Thoracic aorta (tissue), 2 donors: ENCODE data around the gene PCBP1. TPM values are rescaled to one million over a fixed set of nuclear protein-coding genes. Genes with fewer than 3 reads are reported as not detected.
"Not testable (repeated sequence)": the region's sequence is repeated elsewhere in the genome, so short reads cannot be mapped to it uniquely, and the experiment has no call there.

ENCODE experiments used
- ATAC-seq: fragments of 150-250 bp; one replicate; pipeline ENCODE4 v1.8.0; 2017; ENCODE audit warnings: low read depth; ENCODE audit not compliant: insufficient number of reproducible peaks, low FRiP score
- DNase-seq: peaks from one replicate; pipeline ENCODE4 v3.0.0-alpha.2; 2020; ENCODE audit warnings: low spot score
- H3K27ac ChIP-seq, 2 donors: fragments of 200-600 bp; sonication (generic); 1 replicate in 1 of 2; 2 replicates in 1 of 2; pipeline ENCODE4 v1.5.1; 2016; ENCODE audit warnings: mild to moderate bottlenecking in 2 of 2, moderate library complexity in 2 of 2
- H3K27me3 ChIP-seq: fragments of 200-600 bp; sonication (generic); replicated peaks from 2 replicates; pipeline ENCODE4 v1.6.0; 2016; ENCODE audit warnings: mild to moderate bottlenecking; ENCODE audit not compliant: insufficient read depth
- H3K36me3 ChIP-seq: fragments of 200-600 bp; sonication (generic); one replicate; pipeline ENCODE4 v1.5.1; 2016
- H3K4me1 ChIP-seq, 2 donors: fragments of 200-600 bp; sonication (generic); 1 replicate in 1 of 2; 2 replicates in 1 of 2; pipeline versions ENCODE4 v1.5.1 to v1.6.0; 2016; ENCODE audit warnings: low read depth in 2 of 2, mild to moderate bottlenecking in 1 of 2; ENCODE audit not compliant: control insufficient read depth in 1 of 2
- H3K4me3 ChIP-seq: fragments of 200-600 bp; sonication (generic); 2 replicates; pipeline ENCODE4 v1.5.1; 2016; ENCODE audit warnings: mild to moderate bottlenecking
- H3K9me3 ChIP-seq: fragments of 200-600 bp; sonication (generic); 2 replicates; pipeline ENCODE4 v1.5.1; 2016
- total RNA-seq, 2 donors: library from RNA; depleted of rRNA; stranded (reverse); fragments of >200 nt; gene quantifications; one replicate each; pipeline versions ENCODE4 v1.1.0 to v1.2.3, GENCODE V29; 2016
- TF ChIP-seq, protein P1 (sequence below): fragments of 200-600 bp; sonication (generic); IDR thresholded peaks from one replicate; pipeline ENCODE4 v1.5.1; 2019; ENCODE audit warnings: antibody characterized with exemption

Gene PCBP1
- total RNA-seq, 2 donors from 2014 or later = 153 to 235 TPM

DNA sequence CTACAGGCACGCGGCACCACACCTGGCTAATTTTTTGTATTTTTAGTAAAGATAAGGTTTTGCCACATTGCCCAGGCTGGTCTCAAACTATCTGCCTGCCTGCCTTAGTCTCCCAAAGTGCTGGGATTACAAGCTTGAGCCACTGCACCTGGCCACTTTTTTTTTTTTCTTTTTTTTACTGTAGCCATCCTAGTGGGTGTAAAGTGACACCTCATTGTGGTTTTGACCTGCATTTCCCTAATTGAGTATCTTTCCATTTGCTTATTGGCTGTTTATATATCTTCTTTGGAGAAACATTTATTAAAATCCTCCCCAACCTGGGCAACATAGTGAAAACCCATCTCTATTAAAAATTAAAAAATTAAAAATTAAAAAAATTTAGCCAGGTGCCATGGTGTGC, 12.0 kb downstream of the PCBP1 start:
- no peak for DNase-seq
- H3K4me1 ChIP-seq = peaks cover 13 to 21% of the 10 kb centered on the region in 2 donors
- no peak overlapping the region for H3K27ac ChIP-seq
- H3K27me3 ChIP-seq = no peaks in the 10 kb centered on the region
- no peaks in the 10 kb centered on the region for H3K9me3 ChIP-seq
- ATAC-seq = no peak
- no peaks in the 10 kb centered on the region for H3K36me3 ChIP-seq
- TF ChIP-seq, protein P1, sequence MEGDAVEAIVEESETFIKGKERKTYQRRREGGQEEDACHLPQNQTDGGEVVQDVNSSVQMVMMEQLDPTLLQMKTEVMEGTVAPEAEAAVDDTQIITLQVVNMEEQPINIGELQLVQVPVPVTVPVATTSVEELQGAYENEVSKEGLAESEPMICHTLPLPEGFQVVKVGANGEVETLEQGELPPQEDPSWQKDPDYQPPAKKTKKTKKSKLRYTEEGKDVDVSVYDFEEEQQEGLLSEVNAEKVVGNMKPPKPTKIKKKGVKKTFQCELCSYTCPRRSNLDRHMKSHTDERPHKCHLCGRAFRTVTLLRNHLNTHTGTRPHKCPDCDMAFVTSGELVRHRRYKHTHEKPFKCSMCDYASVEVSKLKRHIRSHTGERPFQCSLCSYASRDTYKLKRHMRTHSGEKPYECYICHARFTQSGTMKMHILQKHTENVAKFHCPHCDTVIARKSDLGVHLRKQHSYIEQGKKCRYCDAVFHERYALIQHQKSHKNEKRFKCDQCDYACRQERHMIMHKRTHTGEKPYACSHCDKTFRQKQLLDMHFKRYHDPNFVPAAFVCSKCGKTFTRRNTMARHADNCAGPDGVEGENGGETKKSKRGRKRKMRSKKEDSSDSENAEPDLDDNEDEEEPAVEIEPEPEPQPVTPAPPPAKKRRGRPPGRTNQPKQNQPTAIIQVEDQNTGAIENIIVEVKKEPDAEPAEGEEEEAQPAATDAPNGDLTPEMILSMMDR = no peak
- no peak overlapping the region for H3K4me3 ChIP-seq

DNA sequence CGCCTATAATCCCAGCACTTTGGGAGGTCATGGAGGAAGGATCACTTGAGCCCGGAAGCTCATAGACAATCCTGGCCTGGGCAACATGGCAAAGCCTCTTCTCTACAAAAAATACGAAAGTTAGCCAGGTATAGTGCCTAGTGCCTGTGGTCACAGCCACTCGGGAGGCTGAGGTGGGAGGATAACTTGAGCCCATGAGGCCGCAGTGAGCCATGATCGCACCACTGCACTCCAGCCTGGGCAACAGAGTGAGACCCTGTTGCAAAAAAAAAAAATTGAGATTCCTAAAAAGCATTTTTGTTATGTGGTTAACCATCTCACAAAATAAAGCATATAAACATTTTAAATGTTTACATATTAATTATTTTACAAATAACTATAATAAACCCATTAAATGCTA, 13.9 kb downstream of the PCBP1 start:
- H3K36me3 ChIP-seq = no peaks in the 10 kb centered on the region
- H3K4me3 ChIP-seq = no peak overlapping the region
- H3K27ac ChIP-seq = no peak overlapping the region
- ATAC-seq (no peak), DNase-seq (no peak)
- TF ChIP-seq, protein P1 = no peak
- H3K27me3 ChIP-seq = no peaks in the 10 kb centered on the region
- H3K9me3 ChIP-seq = no peaks in the 10 kb centered on the region
- H3K4me1 ChIP-seq = peaks cover 3 to 4% of the 10 kb centered on the region in 2 donors

DNA sequence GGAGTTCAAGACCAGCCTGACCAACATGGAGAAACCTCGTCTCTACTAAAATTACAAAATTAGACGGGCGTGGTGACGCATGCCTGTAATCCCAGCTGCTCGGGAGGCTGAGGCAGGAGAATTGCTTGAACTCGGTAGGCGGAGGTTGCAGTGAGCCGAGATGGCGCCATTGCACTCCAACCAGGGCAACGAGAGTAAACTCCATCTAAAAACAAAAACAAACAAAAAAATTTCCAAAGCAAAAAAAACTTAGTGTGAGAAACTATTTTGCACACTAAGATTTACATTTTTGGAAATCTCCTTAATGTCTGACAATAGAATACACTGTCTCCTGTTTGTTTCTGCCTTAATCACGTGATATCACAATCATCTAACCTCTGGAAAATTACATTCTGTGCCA, 14.4 kb downstream of the PCBP1 start:
- DNase-seq, H3K4me3 ChIP-seq, H3K9me3 ChIP-seq, H3K36me3 ChIP-seq, H3K27ac ChIP-seq, H3K4me1 ChIP-seq, H3K27me3 ChIP-seq, ATAC-seq: not testable (repeated sequence)

DNA sequence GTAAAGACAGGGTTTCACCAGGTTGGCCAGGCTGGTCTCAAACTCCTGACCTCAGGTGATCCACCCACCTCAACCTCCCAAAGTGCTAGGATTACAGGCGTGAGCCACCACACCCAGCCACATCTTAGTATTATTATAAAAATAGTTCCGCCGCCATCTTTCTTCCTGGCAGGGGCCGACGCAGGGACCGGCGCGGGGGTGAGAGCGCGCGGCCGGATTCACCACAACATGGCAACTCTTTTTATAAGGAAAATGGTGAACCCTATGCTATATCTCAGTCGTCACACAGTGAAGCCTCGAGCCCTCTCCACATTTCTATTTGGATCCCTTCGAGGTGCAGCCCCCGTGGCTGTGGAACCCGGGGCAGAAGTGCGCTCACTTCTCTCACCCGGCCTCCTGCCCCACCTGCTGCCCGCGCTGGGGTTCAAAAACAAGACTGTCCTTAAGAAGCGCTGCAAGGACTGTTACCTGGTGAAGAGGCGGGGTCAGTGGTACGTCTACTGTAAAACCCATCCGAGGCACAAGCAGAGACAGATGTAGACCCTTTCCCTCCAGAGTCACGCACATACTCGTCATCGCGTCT, 15.1 kb downstream of the PCBP1 start:
- H3K36me3 ChIP-seq, H3K4me3 ChIP-seq, H3K27me3 ChIP-seq, H3K4me1 ChIP-seq, DNase-seq, H3K9me3 ChIP-seq, H3K27ac ChIP-seq, ATAC-seq: not testable (repeated sequence)

DNA sequence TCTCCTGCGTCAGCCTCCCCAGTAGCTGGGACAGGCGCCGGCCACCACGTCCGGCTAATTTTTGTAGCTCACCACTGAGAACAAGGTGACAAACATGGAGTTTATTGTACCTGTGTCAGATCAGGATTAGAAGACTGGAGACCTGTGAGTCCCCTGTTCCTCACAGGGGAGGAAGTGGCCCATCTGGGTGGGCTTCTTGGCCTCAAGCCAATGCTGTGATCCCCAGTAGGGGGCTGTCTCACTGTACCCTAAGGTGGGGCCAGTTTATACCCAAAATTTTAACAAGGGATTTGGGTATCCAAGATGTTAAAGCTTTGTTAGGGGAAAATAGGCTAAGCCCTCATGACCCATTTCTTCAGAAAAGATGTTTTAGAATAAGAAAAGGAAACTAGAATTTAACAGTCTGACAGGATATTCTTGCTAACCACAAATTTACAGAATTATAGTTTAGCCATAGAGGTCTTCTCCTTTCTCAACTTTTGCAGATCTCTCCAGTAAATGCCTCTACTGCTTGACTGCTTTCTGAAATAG, 16.3 kb downstream of the PCBP1 start:
- H3K36me3 ChIP-seq = no peaks in the 10 kb centered on the region
- TF ChIP-seq, protein P1 = no peak
- H3K4me1 ChIP-seq = peaks cover 7 to 9% of the 10 kb centered on the region in 2 donors
- no peak overlapping the region for H3K27ac ChIP-seq
- no peak overlapping the region for H3K4me3 ChIP-seq
- DNase-seq = no peak
- ATAC-seq = no peak
- no peaks in the 10 kb centered on the region for H3K9me3 ChIP-seq
- H3K27me3 ChIP-seq = no peaks in the 10 kb centered on the region

DNA sequence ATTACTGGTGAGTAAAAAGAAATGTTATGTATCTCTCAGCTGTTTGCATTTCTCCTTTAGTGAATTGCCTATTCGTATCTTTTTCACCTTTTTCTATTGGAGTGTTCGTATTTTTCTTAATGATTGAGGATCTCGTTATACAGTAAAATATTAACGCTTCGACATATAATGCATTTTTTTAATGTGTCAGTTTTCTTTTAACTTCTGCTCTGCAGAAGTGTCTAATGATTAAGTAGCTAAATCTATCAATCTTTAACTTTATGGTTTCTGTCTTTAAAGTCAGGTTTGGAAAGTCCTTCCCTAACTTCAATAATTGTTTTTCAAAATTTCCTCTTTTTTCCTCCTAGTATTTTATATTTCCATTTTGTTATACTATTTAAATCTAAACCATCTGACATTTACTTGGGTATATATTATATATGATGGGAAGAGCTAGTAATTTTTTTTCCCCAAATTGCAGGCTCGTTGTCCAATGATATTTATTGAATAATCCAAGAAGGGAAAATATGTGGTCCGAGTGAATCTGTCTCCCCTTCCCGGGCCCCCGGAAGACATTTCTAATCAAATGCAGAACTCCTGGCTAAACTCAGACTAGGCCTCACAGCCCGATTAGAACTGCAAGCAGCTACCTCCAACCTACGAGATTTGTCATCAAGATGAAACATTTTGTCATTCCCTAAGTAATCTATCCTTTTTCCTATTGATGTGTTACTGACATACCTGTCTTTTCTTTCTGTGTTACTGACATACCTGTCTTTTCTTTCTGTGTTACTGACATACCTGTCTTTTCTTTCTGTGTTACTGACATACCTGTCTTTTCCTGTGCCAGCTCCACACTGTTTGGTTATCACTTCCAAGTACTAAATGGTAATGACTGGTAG, 17.2 kb downstream of the PCBP1 start:
- no peak for ATAC-seq
- TF ChIP-seq, protein P1 = no peak
- no peak for DNase-seq
- H3K27ac ChIP-seq = no peak overlapping the region
- peaks cover 7 to 11% of the 10 kb centered on the region in 2 donors for H3K4me1 ChIP-seq
- no peaks in the 10 kb centered on the region for H3K9me3 ChIP-seq
- H3K36me3 ChIP-seq = no peaks in the 10 kb centered on the region
- no peaks in the 10 kb centered on the region for H3K27me3 ChIP-seq
- H3K4me3 ChIP-seq = no peak overlapping the region

DNA sequence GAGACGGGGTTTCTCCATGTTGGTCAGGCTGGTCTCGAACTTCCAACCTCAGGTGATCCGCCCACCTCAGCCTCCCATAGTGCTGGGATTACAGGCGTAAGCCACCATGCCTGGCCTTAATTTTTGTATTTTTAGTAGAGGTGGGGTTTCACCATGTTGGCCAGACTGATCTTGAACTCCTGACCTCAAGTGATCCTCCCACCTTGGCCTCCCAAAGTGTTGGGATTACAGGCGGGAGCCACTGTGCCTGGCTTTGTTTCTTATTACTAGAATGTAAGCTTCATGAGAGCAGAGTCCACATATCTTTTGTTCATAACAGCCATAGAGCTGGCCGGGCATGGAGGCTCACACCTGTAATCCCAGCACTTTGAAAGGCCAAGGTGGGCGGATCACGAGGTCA, 18.9 kb downstream of the PCBP1 start:
- not testable (repeated sequence) for ATAC-seq, H3K36me3 ChIP-seq, H3K9me3 ChIP-seq, H3K27me3 ChIP-seq, H3K27ac ChIP-seq, DNase-seq, H3K4me3 ChIP-seq
- H3K4me1 ChIP-seq = peaks cover 10 to 14% of the 10 kb centered on the region in 2 donors

DNA sequence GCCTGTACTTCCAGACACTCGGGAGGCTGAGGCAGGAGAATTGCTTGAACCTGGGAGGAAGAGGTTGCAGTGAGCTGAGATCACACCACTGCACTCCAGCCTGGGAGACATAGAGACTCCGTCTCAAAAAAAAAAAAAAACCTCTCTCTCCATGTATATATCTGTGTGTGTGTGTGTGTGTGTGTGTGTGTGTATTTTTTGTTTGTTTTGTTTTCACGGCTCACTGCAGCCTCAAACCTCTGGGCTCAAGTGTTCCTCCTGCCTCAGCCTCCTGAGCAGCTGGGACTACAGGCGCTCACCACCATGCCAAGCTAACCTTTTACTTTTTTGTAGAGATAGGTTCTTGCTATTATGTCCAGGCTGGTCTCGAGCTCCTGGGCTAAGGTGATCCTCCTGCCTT, 23.1 kb downstream of the PCBP1 start:
- ATAC-seq, H3K9me3 ChIP-seq, H3K27me3 ChIP-seq, H3K4me3 ChIP-seq, H3K27ac ChIP-seq, DNase-seq, H3K36me3 ChIP-seq: not testable (repeated sequence)
- H3K4me1 ChIP-seq = peaks cover 23 to 27% of the 10 kb centered on the region in 2 donors
